CD14-positive monocyte (primary cell): ENCODE measurements around the gene TMEM225B. TPM values are rescaled to one million over a fixed set of nuclear protein-coding genes. Genes with fewer than 3 reads are reported as not detected.

Experiments used
- DNase-seq, 3 donors: peaks; one replicate each; pipeline ENCODE4 v3.0.0-alpha.2; 2011 to 2022
- H2AFZ ChIP-seq: 2 replicates; pipeline ENCODE4 v1.6.0; 2012; ENCODE audit warnings: mild to moderate bottlenecking, low read depth, low read length, inconsistent platforms; ENCODE audit not compliant: insufficient read depth, poor library complexity, severe bottlenecking
- H3K27ac ChIP-seq, 2 donors: 1 replicate in 1 of 2; 2 replicates in 1 of 2; pipeline ENCODE4 v1.5.1; 2012 to 2013; ENCODE audit warnings: low read length in 2 of 2, control low read depth in 1 of 2, inconsistent platforms in 1 of 2, low read depth in 1 of 2, mild to moderate bottlenecking in 1 of 2
- H3K27me3 ChIP-seq, 2 donors: one replicate each; pipeline versions ENCODE4 v1.6.0 to v1.6.1; 2011 to 2013; ENCODE audit warnings: low read length in 2 of 2; ENCODE audit not compliant: control insufficient read depth in 2 of 2, insufficient read depth in 2 of 2
- H3K36me3 ChIP-seq, 2 donors: replicated peaks in 1 of 2; 1 replicate in 1 of 2; 2 replicates in 1 of 2; pipeline versions ENCODE4 v1.5.1 to v1.6.1; 2012 to 2013; ENCODE audit warnings: low read length in 2 of 2, control low read depth in 1 of 2, inconsistent platforms in 1 of 2, mild to moderate bottlenecking in 1 of 2; ENCODE audit not compliant: insufficient read depth in 2 of 2, control insufficient read depth in 1 of 2
- H3K4me1 ChIP-seq, 2 donors: 1 replicate in 1 of 2; 2 replicates in 1 of 2; pipeline versions ENCODE4 v1.5.1 to v1.6.1; 2012 to 2013; ENCODE audit warnings: low read length in 2 of 2, control low read depth in 1 of 2, inconsistent platforms in 1 of 2, mild to moderate bottlenecking in 1 of 2, moderate library complexity in 1 of 2; ENCODE audit not compliant: insufficient read depth in 2 of 2, control insufficient read depth in 1 of 2
- H3K4me2 ChIP-seq: replicated peaks from 2 replicates; pipeline ENCODE3; 2012; ENCODE audit warnings: low read length, moderate library complexity, mild to moderate bottlenecking; ENCODE audit not compliant: poor library complexity, severe bottlenecking; ENCODE audit errors: extremely low read depth
- H3K4me3 ChIP-seq, 3 experiments: fragments of 200-600 bp in 1 of 3; sonication (generic) in 1 of 3; replicated peaks in 1 of 3; 1 replicate in 2 of 3; 2 replicates in 1 of 3; pipeline ENCODE4 v1.5.1; 2011 to 2013; ENCODE audit warnings: low read length in 3 of 3, mild to moderate bottlenecking in 3 of 3, control low read depth in 2 of 3, low read depth in 2 of 3, inconsistent platforms in 1 of 3, moderate library complexity in 1 of 3
- H3K79me2 ChIP-seq: 2 replicates; pipeline ENCODE4 v1.6.0; 2012; ENCODE audit warnings: mild to moderate bottlenecking, control low read depth, inconsistent platforms, low read length, moderate library complexity; ENCODE audit not compliant: insufficient read depth
- H3K9ac ChIP-seq: 2 replicates; pipeline ENCODE4 v1.6.0; 2017; ENCODE audit warnings: low read length, mild to moderate bottlenecking; ENCODE audit not compliant: insufficient read depth, poor library complexity, severe bottlenecking
- H3K9me3 ChIP-seq, 2 donors: replicated peaks in 1 of 2; 1 replicate in 1 of 2; 2 replicates in 1 of 2; pipeline versions ENCODE4 v1.5.1 to v1.6.1; 2012 to 2013; ENCODE audit warnings: low read length in 2 of 2, control low read depth in 1 of 2; ENCODE audit not compliant: control insufficient read depth in 1 of 2, insufficient read depth in 1 of 2
- H4K20me1 ChIP-seq: 2 replicates; pipeline ENCODE4 v1.6.0; 2012; ENCODE audit warnings: mild to moderate bottlenecking, low read length, control low read depth, moderate library complexity; ENCODE audit not compliant: insufficient read depth
- H3K27ac Mint-ChIP-seq, 7 donors: one replicate each; pipeline ENCODE4 v1.8.0; 2020; ENCODE audit warnings: mild to moderate bottlenecking in 7 of 7, mixed read lengths in 7 of 7, moderate library complexity in 6 of 7, inconsistent platforms in 2 of 7
- H3K27me3 Mint-ChIP-seq, 3 donors: one replicate each; pipeline ENCODE4 v1.8.0; 2021 to 2022; ENCODE audit warnings: low read depth in 3 of 3, mild to moderate bottlenecking in 3 of 3, mixed read lengths in 3 of 3, moderate library complexity in 3 of 3, inconsistent platforms in 1 of 3
- H3K36me3 Mint-ChIP-seq, 2 donors: one replicate each; pipeline ENCODE4 v1.8.0; 2020; ENCODE audit warnings: mixed read lengths in 2 of 2, inconsistent platforms in 1 of 2, mild to moderate bottlenecking in 1 of 2
- H3K4me1 Mint-ChIP-seq: one replicate; pipeline ENCODE4 v1.8.0; 2020; ENCODE audit warnings: mild to moderate bottlenecking, mixed read lengths
- H3K4me3 Mint-ChIP-seq, 2 donors: one replicate each; pipeline ENCODE4 v1.8.0; 2020; ENCODE audit warnings: mild to moderate bottlenecking in 2 of 2, mixed read lengths in 2 of 2, moderate library complexity in 1 of 2
- H3K9me3 Mint-ChIP-seq, 7 donors: one replicate each; pipeline ENCODE4 v1.8.0; 2020 to 2022; ENCODE audit warnings: mixed read lengths in 7 of 7, mild to moderate bottlenecking in 6 of 7, moderate library complexity in 6 of 7, inconsistent platforms in 2 of 7
- WGBS: methylation state at CpG from one replicate; pipeline ENCODE4 v1.1.5; 2013; ENCODE audit warnings: missing lambda C conversion rate; ENCODE audit not compliant: insufficient coverage; 5-methylcytosine and 5-hydroxymethylcytosine counted together
- intact Hi-C, 2 donors: fragments of 100-400 bp; cut with micrococcal nuclease; formaldehyde crosslinking; loops; one replicate each; pipeline versions ENCODE4 v1.15.0 to v1.15.1; 2023
- polyA plus RNA-seq, 3 donors: library from polyadenylated mRNA; depleted of rRNA in 1 of 3; unstranded in 2 of 3; stranded (reverse) in 1 of 3; fragments of 300-500 nt in 2 of 3; fragments of >200 nt in 1 of 3; fragmentation: Illumina TruSeq in 2 of 3; gene quantifications; 1 replicate in 2 of 3; 2 replicates in 1 of 3; pipeline ENCODE4 v1.2.3, GENCODE V29; 2012 to 2021
- TF ChIP-seq, protein P1 (sequence below): fragments of 200-600 bp; IDR thresholded peaks from one replicate; pipeline ENCODE4 v1.8.0; 2022; ENCODE audit warnings: antibody characterized with exemption, mild to moderate bottlenecking

Gene TMEM225B
- polyA plus RNA-seq, 3 donors, result 0.20 to 0.23 TPM; not detected in 1

DNA sequence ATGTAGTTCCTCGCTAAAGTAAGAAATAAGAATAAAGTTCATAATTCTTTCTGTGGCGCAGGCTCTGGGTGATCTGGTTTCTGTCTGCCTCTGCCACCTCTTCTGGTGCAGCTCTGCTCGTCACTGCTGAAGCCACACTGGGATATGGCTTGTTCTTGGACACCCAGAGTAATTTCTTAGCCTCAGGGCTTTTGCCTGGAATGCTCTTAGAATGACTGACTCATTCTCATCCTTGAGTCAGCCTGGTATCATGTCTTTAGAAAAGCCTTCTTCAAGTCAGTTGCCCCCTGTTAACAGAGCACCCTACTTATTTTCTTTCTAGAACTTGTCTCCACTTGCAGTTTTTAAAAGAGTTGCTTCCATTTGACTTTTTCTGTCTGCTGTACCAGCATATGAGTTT, 20.7 kb downstream of the TMEM225B start:
- H3K9me3 Mint-ChIP-seq, result peaks cover 0 to 8% (median 2%) of the 10 kb centered on the region in 7 donors
- H3K9ac ChIP-seq, result no peak overlapping the region
- peaks cover 26% of the 10 kb centered on the region for H3K4me1 Mint-ChIP-seq
- no peak for DNase-seq
- H4K20me1 ChIP-seq, result peaks cover 8% of the 10 kb centered on the region
- 100% methylated on average over 2 of the region's 3 CpGs for WGBS
- no peak overlapping the region for H3K4me3 ChIP-seq
- H3K4me2 ChIP-seq, result no peak overlapping the region
- H3K4me1 ChIP-seq, result peaks cover 13 to 20% of the 10 kb centered on the region in 2 donors
- no peaks in the 10 kb centered on the region for H3K9me3 ChIP-seq
- no peak overlapping the region for H3K27ac ChIP-seq
- peaks cover 49 to 56% of the 10 kb centered on the region in 2 donors for H3K36me3 ChIP-seq
- TF ChIP-seq, protein P1, sequence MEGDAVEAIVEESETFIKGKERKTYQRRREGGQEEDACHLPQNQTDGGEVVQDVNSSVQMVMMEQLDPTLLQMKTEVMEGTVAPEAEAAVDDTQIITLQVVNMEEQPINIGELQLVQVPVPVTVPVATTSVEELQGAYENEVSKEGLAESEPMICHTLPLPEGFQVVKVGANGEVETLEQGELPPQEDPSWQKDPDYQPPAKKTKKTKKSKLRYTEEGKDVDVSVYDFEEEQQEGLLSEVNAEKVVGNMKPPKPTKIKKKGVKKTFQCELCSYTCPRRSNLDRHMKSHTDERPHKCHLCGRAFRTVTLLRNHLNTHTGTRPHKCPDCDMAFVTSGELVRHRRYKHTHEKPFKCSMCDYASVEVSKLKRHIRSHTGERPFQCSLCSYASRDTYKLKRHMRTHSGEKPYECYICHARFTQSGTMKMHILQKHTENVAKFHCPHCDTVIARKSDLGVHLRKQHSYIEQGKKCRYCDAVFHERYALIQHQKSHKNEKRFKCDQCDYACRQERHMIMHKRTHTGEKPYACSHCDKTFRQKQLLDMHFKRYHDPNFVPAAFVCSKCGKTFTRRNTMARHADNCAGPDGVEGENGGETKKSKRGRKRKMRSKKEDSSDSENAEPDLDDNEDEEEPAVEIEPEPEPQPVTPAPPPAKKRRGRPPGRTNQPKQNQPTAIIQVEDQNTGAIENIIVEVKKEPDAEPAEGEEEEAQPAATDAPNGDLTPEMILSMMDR, result no peak
- H3K36me3 Mint-ChIP-seq, result peaks cover 54% of the 10 kb centered on the region in 2 donors
- peaks cover 2 to 13% of the 10 kb centered on the region in 2 donors for H3K27me3 ChIP-seq
- no peak overlapping the region for H3K4me3 Mint-ChIP-seq
- H3K27ac Mint-ChIP-seq, result peak overlapping the region in 1 of 7 donors; percentile 30
- intact Hi-C loops, result loop anchor here (5.0 kb wide), 2 partner anchors 61 to 116 kb away; partner anchors contain the start of genes ZKSCAN5 (in 1 of the 2), ZNF394 (in 1 of the 2) and ZNF655 (in 1 of the 2)
- H3K79me2 ChIP-seq, result peaks cover 21% of the 10 kb centered on the region
- H2AFZ ChIP-seq, result no peak overlapping the region
- H3K27me3 Mint-ChIP-seq, result peaks cover 5 to 8% (median 7%) of the 10 kb centered on the region in 3 donors

GRCh38 chr7:99619571-99620130, 21.6 kb downstream of the TMEM225B start:
- H3K27me3 ChIP-seq, result peaks cover 0 to 10% of the 10 kb centered on the region in 2 donors
- DNase-seq, result no peak
- H2AFZ ChIP-seq, result no peak overlapping the region
- H3K4me1 ChIP-seq, result peaks cover 13 to 20% of the 10 kb centered on the region in 2 donors
- TF ChIP-seq, protein P1, result no peak
- no peak overlapping the region for H3K4me3 ChIP-seq
- no peak overlapping the region for H3K27ac ChIP-seq
- H3K36me3 ChIP-seq, result peaks cover 58 to 65% of the 10 kb centered on the region in 2 donors
- peaks cover 31% of the 10 kb centered on the region for H3K4me1 Mint-ChIP-seq
- H3K9me3 Mint-ChIP-seq, result peaks cover 0 to 4% (median 0%) of the 10 kb centered on the region in 7 donors
- 98% methylated on average over 18 of the region's 18 CpGs for WGBS
- H3K9me3 ChIP-seq, result no peaks in the 10 kb centered on the region
- H3K4me2 ChIP-seq, result no peak overlapping the region
- no peak overlapping the region for H3K4me3 Mint-ChIP-seq
- H3K27me3 Mint-ChIP-seq, result peaks cover 2 to 12% (median 6%) of the 10 kb centered on the region in 3 donors
- H4K20me1 ChIP-seq, result peaks cover 11% of the 10 kb centered on the region
- peaks cover 21% of the 10 kb centered on the region for H3K79me2 ChIP-seq
- H3K27ac Mint-ChIP-seq, result peak overlapping the region in 2 of 7 donors; percentile 11 to 21
- peaks cover 63 to 64% of the 10 kb centered on the region in 2 donors for H3K36me3 Mint-ChIP-seq
- intact Hi-C loops, result loop anchor here (5.0 kb wide), 2 partner anchors 62 to 117 kb away; partner anchors contain the start of genes ZKSCAN5 (in 1 of the 2), ZNF394 (in 1 of the 2) and ZNF655 (in 1 of the 2)
- no peak overlapping the region for H3K9ac ChIP-seq
